ENCODE data around the gene FOXG1.
A peak's percentile ranks its signal among the peaks of the same experiment; 100 is the strongest.

FOXG1 gene

GRCh38 chr14:28761438-28762291 is 4.9 kb upstream of the FOXG1 start:
- no peak for DNase-seq (ENCODE audit: low read depth)

GRCh38 chr14:28762303-28762954 is 4.2 kb upstream of the FOXG1 start:
- no peak for DNase-seq (ENCODE audit: low read depth)

GRCh38 chr14:28762955-28763326 is 3.6 kb upstream of the FOXG1 start:
- DNase-seq (ENCODE audit: low read depth): no peak

- DNase-seq (ENCODE audit: low read depth): no peak
These were observed 2.8 kb upstream of the FOXG1 start for GRCh38 chr14:28763751-28764256.

- DNase-seq (ENCODE audit: low read depth): no peak
These were observed 2.1 kb upstream of the FOXG1 start for GRCh38 chr14:28764257-28765160.

- DNase-seq (ENCODE audit: low read depth): no peak
These were observed 1.3 kb upstream of the FOXG1 start for GRCh38 chr14:28765169-28765830.

DNA sequence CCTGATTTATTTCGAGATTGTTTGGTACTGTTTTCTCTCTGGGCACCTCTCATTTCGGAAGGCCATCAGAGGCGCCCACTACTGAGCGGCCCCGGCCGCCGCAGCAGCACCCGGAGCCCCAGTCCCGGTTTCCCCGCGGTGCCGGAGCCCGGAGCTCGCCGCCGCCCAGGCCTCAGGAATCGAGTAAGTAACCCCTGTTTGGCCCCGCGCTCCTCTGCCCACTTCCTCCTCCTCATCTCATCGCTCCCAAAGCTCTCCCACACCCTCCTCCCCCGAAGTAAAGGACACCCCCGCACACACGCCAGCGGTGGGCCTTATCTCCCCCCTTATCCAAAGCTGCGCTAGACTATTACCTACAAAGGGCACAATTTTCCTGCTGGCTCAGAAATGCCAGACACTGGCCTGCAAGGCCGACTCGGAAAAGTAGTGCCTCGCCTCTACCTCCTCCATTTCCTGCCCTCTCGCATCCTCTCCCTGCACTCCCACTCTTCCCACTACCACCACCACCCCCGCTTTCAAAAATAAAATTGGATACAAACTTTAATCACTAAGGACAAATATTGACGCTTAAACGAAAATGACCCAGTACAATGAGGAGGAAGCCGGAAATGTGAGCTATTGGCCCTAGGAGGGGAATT is 637 bp upstream of the FOXG1 start:
- DNase-seq (ENCODE audit: low read depth): no peak

GRCh38 chr14:28767030-28767852 is 654 bp downstream of the FOXG1 start:
- DNase-seq (ENCODE audit: low read depth): no peak

DNA sequence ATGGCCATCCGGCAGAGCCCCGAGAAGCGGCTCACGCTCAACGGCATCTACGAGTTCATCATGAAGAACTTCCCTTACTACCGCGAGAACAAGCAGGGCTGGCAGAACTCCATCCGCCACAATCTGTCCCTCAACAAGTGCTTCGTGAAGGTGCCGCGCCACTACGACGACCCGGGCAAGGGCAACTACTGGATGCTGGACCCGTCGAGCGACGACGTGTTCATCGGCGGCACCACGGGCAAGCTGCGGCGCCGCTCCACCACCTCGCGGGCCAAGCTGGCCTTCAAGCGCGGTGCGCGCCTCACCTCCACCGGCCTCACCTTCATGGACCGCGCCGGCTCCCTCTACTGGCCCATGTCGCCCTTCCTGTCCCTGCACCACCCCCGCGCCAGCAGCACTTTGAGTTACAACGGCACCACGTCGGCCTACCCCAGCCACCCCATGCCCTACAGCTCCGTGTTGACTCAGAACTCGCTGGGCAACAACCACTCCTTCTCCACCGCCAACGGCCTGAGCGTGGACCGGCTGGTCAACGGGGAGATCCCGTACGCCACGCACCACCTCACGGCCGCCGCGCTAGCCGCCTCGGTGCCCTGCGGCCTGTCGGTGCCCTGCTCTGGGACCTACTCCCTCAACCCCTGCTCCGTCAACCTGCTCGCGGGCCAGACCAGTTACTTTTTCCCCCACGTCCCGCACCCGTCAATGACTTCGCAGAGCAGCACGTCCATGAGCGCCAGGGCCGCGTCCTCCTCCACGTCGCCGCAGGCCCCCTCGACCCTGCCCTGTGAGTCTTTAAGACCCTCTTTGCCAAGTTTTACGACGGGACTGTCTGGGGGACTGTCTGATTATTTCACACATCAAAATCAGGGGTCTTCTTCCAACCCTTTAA is 1.5 kb downstream of the FOXG1 start:
- DNase-seq (ENCODE audit: low read depth): no peak

GRCh38 chr14:28769276-28769880 is 2.8 kb downstream of the FOXG1 start:
- no peak for DNase-seq (ENCODE audit: low read depth)

DNA sequence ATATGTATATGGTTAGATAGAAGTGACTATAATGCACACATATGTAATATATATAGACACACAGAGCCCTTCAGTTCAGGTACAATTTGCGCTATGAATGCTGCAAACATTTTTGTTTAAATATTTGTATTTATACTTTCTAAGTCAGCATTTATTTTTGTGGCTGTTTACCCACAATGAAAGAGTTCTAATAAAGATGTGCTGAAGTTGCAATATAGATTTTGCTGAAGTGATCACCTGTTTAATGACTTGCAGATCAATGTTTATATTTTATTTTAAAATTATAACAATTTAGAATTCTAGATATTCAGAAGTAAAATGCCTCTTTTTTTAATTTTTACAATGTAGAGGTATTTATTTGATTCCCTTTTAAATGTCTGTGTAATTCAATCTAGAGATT is 3.5 kb downstream of the FOXG1 start:
- DNase-seq (ENCODE audit: low read depth): no peak

GRCh38 chr14:28770630-28771029 is 4.0 kb downstream of the FOXG1 start:
- DNase-seq (ENCODE audit: low read depth): no peak

GRCh38 chr14:28771168-28771567 is 4.6 kb downstream of the FOXG1 start:
- no peak for DNase-seq (ENCODE audit: low read depth)

DNA sequence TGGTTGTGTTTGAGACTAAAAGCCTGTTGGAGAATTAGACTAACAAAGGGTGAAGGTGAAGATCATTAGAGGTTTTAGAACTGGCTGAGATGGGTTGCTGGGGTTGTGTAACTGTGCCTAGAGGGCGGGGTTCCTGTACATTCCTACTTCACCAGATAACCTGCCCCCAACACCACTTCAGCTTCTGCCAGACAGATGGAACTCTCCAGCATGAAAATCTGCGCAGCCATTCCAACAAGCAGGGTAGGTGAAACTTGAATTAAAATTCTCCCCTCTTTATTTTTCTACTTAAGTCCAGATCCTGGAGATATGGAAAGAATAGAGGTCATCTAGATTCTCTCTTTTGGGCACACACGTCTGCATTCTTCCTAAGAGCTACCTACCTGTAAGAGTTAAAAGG is 6.0 kb downstream of the FOXG1 start:
- DNase-seq (ENCODE audit: low read depth): no peak

DNA sequence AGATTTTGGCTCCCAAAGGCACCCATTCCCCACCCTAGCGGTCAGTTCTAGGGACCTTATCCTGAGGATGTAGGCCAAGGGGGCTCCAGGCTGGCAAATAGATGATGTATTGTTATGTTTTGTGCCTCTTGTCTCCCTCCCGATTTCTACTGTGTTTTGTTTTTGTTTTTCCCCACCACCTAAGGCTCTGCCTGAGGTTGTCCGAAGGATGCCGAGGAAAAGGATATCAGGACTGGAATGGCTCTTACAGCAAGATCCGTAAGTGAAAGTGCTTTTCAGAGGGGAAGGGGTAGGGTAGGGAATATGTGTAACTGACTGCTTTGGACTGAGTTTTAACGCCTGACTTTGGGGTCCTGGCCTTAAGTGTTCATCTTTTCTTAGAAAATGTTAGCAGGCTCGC is 6.6 kb downstream of the FOXG1 start:
- DNase-seq (ENCODE audit: low read depth): no peak

DNA sequence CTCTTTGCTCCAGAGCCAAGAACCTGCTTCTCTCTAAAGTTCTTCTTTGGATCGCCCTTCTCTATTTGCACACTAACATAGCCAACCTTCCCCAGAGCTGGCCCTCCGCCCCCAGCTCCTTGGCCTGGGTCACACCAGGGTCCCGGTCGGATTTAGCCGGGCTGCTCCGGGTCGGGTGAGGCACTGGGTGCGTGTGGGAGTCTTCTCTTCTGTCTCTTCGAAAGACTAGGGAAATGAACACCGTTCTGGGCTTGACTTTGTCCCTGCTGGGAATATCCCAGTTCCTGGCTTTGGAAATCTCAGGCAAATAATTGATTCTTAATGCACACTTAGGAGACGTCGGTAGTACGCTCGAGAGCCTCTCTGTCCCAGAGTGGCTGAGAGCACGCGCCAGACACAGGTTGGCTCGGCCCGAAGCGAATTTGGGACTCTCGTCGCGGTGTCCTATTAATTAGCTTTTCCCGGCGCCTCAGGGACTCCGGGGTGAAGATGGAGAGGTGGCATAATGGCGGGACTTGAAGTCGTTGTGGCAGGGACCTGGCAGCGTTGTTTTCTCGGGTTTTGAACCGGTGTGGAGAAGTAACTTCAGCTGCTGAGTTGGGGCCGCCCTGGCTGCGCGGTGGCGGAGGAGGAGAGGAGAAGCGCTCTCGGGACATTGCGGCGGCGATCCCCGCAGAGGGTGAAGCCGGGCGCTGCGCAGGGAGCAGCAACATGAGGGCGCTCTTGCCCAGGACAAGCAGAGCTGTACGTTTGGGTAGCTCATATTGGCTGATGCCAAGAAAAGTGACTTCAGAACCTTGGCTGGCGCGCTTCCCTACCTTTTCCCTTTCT is 7.5 kb downstream of the FOXG1 start:
- DNase-seq (ENCODE audit: low read depth): peak; percentile 50

DNA sequence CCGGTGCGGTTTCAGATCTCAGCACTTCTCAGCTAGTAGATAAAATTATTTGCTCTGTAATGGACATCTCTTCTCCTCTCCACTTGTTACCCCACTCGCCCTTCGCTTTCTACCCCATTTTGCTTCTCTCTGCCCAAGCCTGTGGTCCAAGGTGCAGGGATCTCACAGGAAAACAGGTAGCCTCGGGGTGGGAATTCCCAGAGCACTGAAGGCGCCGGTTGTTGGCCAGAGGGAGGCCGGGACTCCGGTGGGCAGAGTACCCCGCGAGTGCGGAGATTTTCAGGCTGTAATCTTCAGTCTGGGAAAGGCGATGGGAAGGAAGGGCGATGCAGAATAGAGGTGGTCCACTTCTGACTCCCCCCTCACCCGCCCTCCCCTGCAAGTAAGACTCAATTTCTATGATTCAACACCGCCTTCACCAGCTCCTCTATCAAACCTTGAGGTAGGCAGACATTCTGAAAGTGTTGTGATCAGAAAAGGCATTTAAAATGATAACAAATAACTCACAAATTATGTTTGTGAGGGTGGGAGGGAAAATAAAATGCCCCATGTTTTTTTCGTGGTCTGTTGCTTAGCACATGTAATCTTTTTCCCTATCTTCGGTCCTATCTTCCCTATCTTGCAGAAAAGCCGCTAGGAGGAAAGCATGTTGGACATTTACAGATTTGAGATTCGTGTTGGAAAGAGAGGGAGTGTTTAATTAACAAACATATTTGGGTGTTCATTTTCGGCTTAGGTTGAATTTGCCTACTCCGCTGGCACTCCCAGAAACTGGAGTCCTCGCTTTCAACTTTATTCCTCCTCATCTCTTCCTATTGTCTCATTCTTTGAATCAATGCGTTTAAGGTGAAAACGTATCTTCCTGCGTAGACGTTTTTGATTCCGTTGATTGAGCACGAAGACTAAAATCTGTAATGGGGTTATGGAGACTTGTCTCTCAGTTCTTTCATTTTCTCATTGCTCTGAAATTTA is 8.5 kb downstream of the FOXG1 start:
- DNase-seq (ENCODE audit: low read depth): no peak
